Skeletal muscle satellite cell (primary cell): ENCODE data around the gene PFKP.
A peak's percentile ranks its signal among the peaks of the same experiment; 100 is the strongest.

ENCODE experiments used
- H3K27me3 ChIP-seq: 2 replicates; pipeline ENCODE4 v1.7.0; 2013; ENCODE audit warnings: low read length; ENCODE audit not compliant: control insufficient read depth, insufficient read depth
- H3K36me3 ChIP-seq: 2 replicates; pipeline ENCODE4 v1.7.0; 2013; ENCODE audit warnings: mild to moderate bottlenecking, control low read depth, low read length; ENCODE audit not compliant: insufficient read depth
- H3K4me1 ChIP-seq: 2 replicates; pipeline ENCODE4 v1.7.0; 2013; ENCODE audit warnings: low read length; ENCODE audit not compliant: control insufficient read depth, insufficient read depth
- H3K4me2 ChIP-seq: 2 replicates; pipeline ENCODE4 v1.7.0; 2013; ENCODE audit warnings: mild to moderate bottlenecking, low read length
- H3K4me3 ChIP-seq: 2 replicates; pipeline ENCODE4 v1.7.0; 2013; ENCODE audit warnings: low read length
- H3K9ac ChIP-seq: 2 replicates; pipeline ENCODE4 v1.7.0; 2013; ENCODE audit warnings: mild to moderate bottlenecking, low read depth, low read length, moderate library complexity
- H3K9me3 ChIP-seq: replicated peaks from 2 replicates; pipeline ENCODE4 v1.7.0; 2013; ENCODE audit warnings: mild to moderate bottlenecking, control low read depth, low read length

Gene PFKP

GRCh38 chr10:3135006-3135405 is 67.7 kb downstream of the PFKP start:
- peaks cover 85% of the 10 kb centered on the region for H3K36me3 ChIP-seq
- peaks cover 35% of the 10 kb centered on the region for H3K4me1 ChIP-seq

GRCh38 chr10:3136336-3136735 is 69.0 kb downstream of the PFKP start:
- Histone ChIP-seq H3K4me1 (peaks cover 40% of the 10 kb centered on the region), H3K9ac (peak overlapping the region; percentile 42), H3K36me3 (peaks cover 94% of the 10 kb centered on the region), H3K9me3 (no peaks in the 10 kb centered on the region), H3K4me3 (no peak overlapping the region), H3K4me2 (peak overlapping the region; percentile 60), H3K27me3 (no peaks in the 10 kb centered on the region)

More at GRCh38 chr10:3135006-3135405, 67.7 kb downstream of the PFKP start:
- Histone ChIP-seq H3K9ac (no peak overlapping the region), H3K4me3 (no peak overlapping the region), H3K4me2 (no peak overlapping the region), H3K9me3 (no peaks in the 10 kb centered on the region), H3K27me3 (no peaks in the 10 kb centered on the region)

GRCh38 chr10:3136763-3137611 is 69.6 kb downstream of the PFKP start:
- Histone ChIP-seq H3K4me3 (no peak overlapping the region), H3K9me3 (no peaks in the 10 kb centered on the region), H3K4me2 (peak overlapping the region; percentile 60), H3K4me1 (peaks cover 40% of the 10 kb centered on the region), H3K9ac (peak overlapping the region; percentile 42), H3K27me3 (no peaks in the 10 kb centered on the region), H3K36me3 (peaks cover 96% of the 10 kb centered on the region)

GRCh38 chr10:3137958-3138726 is 70.8 kb downstream of the PFKP start:
- H3K27me3 ChIP-seq: no peaks in the 10 kb centered on the region
- H3K9ac ChIP-seq: no peak overlapping the region
- no peaks in the 10 kb centered on the region for H3K9me3 ChIP-seq
- no peak overlapping the region for H3K4me3 ChIP-seq
- H3K36me3 ChIP-seq: peaks cover 91% of the 10 kb centered on the region
- H3K4me1 ChIP-seq: peaks cover 30% of the 10 kb centered on the region
- H3K4me2 ChIP-seq: no peak overlapping the region

GRCh38 chr10:3139216-3139910 is 72.0 kb downstream of the PFKP start:
- Histone ChIP-seq H3K9ac (no peak overlapping the region), H3K4me3 (no peak overlapping the region), H3K36me3 (peaks cover 93% of the 10 kb centered on the region), H3K27me3 (no peaks in the 10 kb centered on the region), H3K4me2 (no peak overlapping the region), H3K4me1 (peaks cover 30% of the 10 kb centered on the region), H3K9me3 (no peaks in the 10 kb centered on the region)

GRCh38 chr10:3140280-3140679 is 72.9 kb downstream of the PFKP start:
- Histone ChIP-seq H3K4me2 (no peak overlapping the region), H3K4me3 (no peak overlapping the region), H3K9ac (no peak overlapping the region), H3K4me1 (peaks cover 30% of the 10 kb centered on the region), H3K9me3 (no peaks in the 10 kb centered on the region), H3K36me3 (peaks cover 93% of the 10 kb centered on the region), H3K27me3 (no peaks in the 10 kb centered on the region)

- no peaks in the 10 kb centered on the region for H3K9me3 ChIP-seq
- H3K27me3 ChIP-seq: no peaks in the 10 kb centered on the region
- peaks cover 93% of the 10 kb centered on the region for H3K36me3 ChIP-seq
- H3K4me2 ChIP-seq: no peak overlapping the region
- no peak overlapping the region for H3K9ac ChIP-seq
- no peak overlapping the region for H3K4me3 ChIP-seq
- H3K4me1 ChIP-seq: peaks cover 21% of the 10 kb centered on the region
Observed at GRCh38 chr10:3141351-3142005, 74.1 kb downstream of the PFKP start.

GRCh38 chr10:3142146-3142875 is 75.0 kb downstream of the PFKP start:
- no peak overlapping the region for H3K9ac ChIP-seq
- H3K4me1 ChIP-seq: peaks cover 13% of the 10 kb centered on the region
- H3K4me2 ChIP-seq: no peak overlapping the region
- peaks cover 94% of the 10 kb centered on the region for H3K36me3 ChIP-seq
- no peaks in the 10 kb centered on the region for H3K9me3 ChIP-seq
- H3K27me3 ChIP-seq: no peaks in the 10 kb centered on the region
- no peak overlapping the region for H3K4me3 ChIP-seq

- Histone ChIP-seq H3K4me2 (no peak overlapping the region), H3K4me1 (peaks cover 5% of the 10 kb centered on the region), H3K9ac (no peak overlapping the region), H3K9me3 (no peaks in the 10 kb centered on the region), H3K36me3 (peaks cover 95% of the 10 kb centered on the region), H3K4me3 (no peak overlapping the region), H3K27me3 (no peaks in the 10 kb centered on the region)
Observed at GRCh38 chr10:3143366-3143765, 76.0 kb downstream of the PFKP start.

- Histone ChIP-seq H3K4me2 (no peak overlapping the region), H3K9me3 (no peaks in the 10 kb centered on the region), H3K27me3 (no peaks in the 10 kb centered on the region), H3K4me1 (peaks cover 5% of the 10 kb centered on the region), H3K36me3 (peaks cover 95% of the 10 kb centered on the region), H3K4me3 (no peak overlapping the region), H3K9ac (no peak overlapping the region)
Observed at GRCh38 chr10:3143791-3144434, 76.6 kb downstream of the PFKP start.
